Activated T-cell treated with anti-CD3 and anti-CD28 coated beads, Interleukin-2, amount 50 U/mL, for 24 hours (primary cell): ENCODE data around the gene PPM1L.

Experiments used
- DNase-seq: peaks from one replicate; pipeline ENCODE4 v3.0.0-alpha.2; 2020
- H3K27ac Mint-ChIP-seq: 2 replicates; pipeline ENCODE4 v1.8.0; 2020; ENCODE audit warnings: mild to moderate bottlenecking, mixed read lengths
- H3K27me3 Mint-ChIP-seq: 2 replicates; pipeline ENCODE4 v1.8.0; 2020; ENCODE audit warnings: mixed read lengths
- H3K36me3 Mint-ChIP-seq: 2 replicates; pipeline ENCODE4 v1.8.0; 2020; ENCODE audit warnings: low read depth, mixed read lengths
- H3K4me1 Mint-ChIP-seq: 2 replicates; pipeline ENCODE4 v1.8.0; 2020; ENCODE audit warnings: low read depth, mixed read lengths
- H3K4me3 Mint-ChIP-seq: 2 replicates; pipeline ENCODE4 v1.8.0; 2020; ENCODE audit warnings: mild to moderate bottlenecking, moderate library complexity, mixed read lengths
- H3K9me3 Mint-ChIP-seq: 2 replicates; pipeline ENCODE4 v1.8.0; 2020; ENCODE audit warnings: mixed read lengths

Gene PPM1L

DNA sequence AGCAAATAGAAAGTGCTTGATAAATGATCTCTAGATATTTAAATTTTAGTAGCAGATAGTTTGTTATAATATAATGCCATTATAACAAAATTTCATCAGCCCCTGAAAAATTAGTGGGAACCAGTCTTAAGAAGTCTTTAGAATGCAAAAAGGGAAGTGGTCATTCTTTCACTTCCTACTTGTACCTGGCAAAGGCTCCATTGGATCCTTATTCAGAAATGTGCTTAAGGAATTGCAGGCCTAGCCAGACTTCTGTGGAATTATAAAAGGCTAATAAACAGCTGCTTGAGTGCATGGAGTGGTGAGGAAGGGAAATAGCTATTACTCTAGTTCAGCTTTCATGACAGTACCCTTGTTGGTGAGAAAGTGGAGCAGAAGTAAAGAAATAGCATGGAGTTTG lies 24.2 kb downstream of the PPM1L start:
- H3K4me3 Mint-ChIP-seq = no peak overlapping the region
- H3K27me3 Mint-ChIP-seq = no peaks in the 10 kb centered on the region
- no peak overlapping the region for H3K27ac Mint-ChIP-seq
- H3K36me3 Mint-ChIP-seq = no peaks in the 10 kb centered on the region
- H3K4me1 Mint-ChIP-seq = no peaks in the 10 kb centered on the region
- DNase-seq = no peak
- H3K9me3 Mint-ChIP-seq = no peaks in the 10 kb centered on the region

DNA sequence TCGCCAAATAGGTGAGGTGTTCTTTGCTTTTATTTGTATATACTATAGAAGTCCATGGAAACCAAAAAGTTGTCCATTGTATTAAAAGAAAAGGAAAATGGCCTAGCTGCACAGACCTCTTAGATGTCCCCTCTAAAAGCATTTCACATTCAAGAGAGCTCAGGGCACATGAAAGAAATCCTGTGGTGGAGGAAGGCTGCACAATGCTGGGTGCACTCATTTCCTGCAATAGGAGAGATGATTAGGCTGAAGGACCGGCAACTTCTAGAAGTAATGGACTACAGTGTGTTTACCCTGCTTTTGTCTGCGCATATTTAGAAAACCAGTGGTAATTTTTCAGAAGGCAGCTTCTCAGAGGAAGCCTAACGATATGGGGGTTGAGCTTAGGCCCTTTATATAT lies 25.4 kb downstream of the PPM1L start:
- no peak for DNase-seq
- Mint-ChIP-seq H3K27ac (no peak overlapping the region), H3K4me1 (no peaks in the 10 kb centered on the region), H3K9me3 (no peaks in the 10 kb centered on the region), H3K27me3 (no peaks in the 10 kb centered on the region), H3K4me3 (no peak overlapping the region), H3K36me3 (no peaks in the 10 kb centered on the region)

DNA sequence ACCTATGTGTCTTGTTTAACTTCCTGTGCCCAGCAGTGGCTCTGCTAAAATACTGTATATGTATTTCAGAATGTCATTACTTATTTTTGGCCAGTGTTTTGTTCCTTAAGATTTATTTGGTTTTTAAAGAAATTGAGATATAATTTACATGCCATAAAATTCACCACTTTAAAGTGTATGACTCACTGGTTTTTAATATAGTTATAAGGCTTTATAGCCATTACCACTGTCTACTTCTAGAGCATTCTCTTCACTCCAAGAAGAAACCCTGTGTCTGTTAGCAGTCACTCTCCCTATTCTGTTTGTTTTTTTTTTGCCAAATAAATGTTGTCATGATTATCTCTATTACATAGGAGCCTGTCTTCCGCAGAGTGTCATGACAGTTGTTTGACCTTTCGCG lies 25.8 kb downstream of the PPM1L start:
- Mint-ChIP-seq H3K36me3 (no peaks in the 10 kb centered on the region), H3K27ac (no peak overlapping the region), H3K9me3 (peaks cover 2% of the 10 kb centered on the region), H3K4me1 (no peaks in the 10 kb centered on the region), H3K4me3 (no peak overlapping the region), H3K27me3 (no peaks in the 10 kb centered on the region)
- DNase-seq = no peak

- H3K36me3 Mint-ChIP-seq = no peaks in the 10 kb centered on the region
- H3K27me3 Mint-ChIP-seq = no peaks in the 10 kb centered on the region
- H3K4me1 Mint-ChIP-seq = no peaks in the 10 kb centered on the region
- H3K9me3 Mint-ChIP-seq = peaks cover 2% of the 10 kb centered on the region
- H3K4me3 Mint-ChIP-seq = no peak overlapping the region
- H3K27ac Mint-ChIP-seq = no peak overlapping the region
- no peak for DNase-seq
Measured at GRCh38 chr3:160784853-160785252, 28.8 kb downstream of the PPM1L start.

- no peak for DNase-seq
- H3K36me3 Mint-ChIP-seq = no peaks in the 10 kb centered on the region
- H3K4me1 Mint-ChIP-seq = peaks cover 5% of the 10 kb centered on the region
- peaks cover 2% of the 10 kb centered on the region for H3K9me3 Mint-ChIP-seq
- no peaks in the 10 kb centered on the region for H3K27me3 Mint-ChIP-seq
- no peak overlapping the region for H3K27ac Mint-ChIP-seq
- no peak overlapping the region for H3K4me3 Mint-ChIP-seq
Measured at GRCh38 chr3:160790726-160791125, 34.7 kb downstream of the PPM1L start.

- H3K36me3 Mint-ChIP-seq = no peaks in the 10 kb centered on the region
- H3K9me3 Mint-ChIP-seq = no peaks in the 10 kb centered on the region
- DNase-seq = no peak
- peaks cover 5% of the 10 kb centered on the region for H3K4me1 Mint-ChIP-seq
- no peaks in the 10 kb centered on the region for H3K27me3 Mint-ChIP-seq
- no peak overlapping the region for H3K4me3 Mint-ChIP-seq
- no peak overlapping the region for H3K27ac Mint-ChIP-seq
Measured at GRCh38 chr3:160792540-160792939, 36.5 kb downstream of the PPM1L start.

DNA sequence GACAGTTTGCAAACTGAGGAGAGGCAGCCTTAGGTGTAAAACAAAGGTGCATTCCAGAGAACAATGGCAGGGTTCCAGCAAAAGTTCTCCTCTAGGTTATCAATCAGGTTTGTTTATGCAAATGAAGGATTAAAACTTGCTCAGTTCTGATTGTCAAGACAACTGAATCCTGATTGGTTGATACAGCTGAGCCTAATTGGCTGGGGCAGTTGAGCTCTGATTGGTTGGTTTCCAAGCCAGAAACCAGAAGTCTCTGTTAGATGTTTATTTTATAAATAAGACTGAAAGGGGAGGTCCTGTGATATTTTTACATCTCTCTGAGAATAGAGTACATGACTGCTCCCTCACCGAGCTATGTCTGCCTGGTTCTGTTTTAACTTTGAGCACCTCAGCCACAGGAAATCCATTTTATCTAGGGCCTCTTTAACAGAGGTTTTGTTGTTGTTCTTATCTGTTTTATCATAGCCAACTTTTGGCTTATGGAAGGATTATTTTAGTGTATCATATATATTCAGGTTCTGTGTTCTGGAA lies 37.8 kb downstream of the PPM1L start:
- H3K27me3 Mint-ChIP-seq = no peaks in the 10 kb centered on the region
- no peak overlapping the region for H3K27ac Mint-ChIP-seq
- no peaks in the 10 kb centered on the region for H3K9me3 Mint-ChIP-seq
- peaks cover 5% of the 10 kb centered on the region for H3K4me1 Mint-ChIP-seq
- no peak overlapping the region for H3K4me3 Mint-ChIP-seq
- H3K36me3 Mint-ChIP-seq = no peaks in the 10 kb centered on the region
- no peak for DNase-seq

DNA sequence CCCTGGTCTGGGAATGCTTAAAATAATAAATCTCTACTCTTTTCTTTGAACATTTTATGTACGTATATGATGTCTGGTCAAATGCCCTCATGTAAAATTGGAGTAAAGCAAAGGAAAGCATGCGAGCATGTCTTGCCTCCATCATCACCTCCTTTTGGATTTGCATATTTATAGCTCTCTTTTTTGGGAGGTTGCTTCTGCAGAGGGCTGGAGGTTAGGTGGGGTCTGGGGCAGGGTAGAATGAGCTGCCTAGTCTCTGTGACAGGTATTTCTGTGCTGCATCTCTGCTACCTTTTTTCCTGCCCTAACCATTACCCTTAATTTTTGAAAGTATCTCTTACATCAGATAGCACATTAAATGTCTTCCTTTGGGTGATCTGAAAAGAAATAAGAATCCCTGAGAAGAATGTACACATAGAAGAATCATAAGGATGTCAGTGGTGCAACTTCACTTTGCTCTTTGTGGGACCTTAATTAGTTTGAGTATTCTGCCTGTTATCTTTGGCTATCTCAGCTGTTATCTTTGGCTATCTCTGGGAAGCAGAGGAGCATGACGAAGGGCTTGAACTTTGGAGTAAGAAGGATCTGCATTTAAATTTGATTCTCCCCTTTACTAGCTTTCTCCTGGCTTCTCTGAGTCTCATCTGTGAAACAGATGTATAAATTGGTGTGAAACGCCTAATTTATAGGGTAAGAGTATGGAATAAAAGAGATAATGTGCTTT lies 40.2 kb downstream of the PPM1L start:
- no peak for DNase-seq
- no peak overlapping the region for H3K4me3 Mint-ChIP-seq
- no peaks in the 10 kb centered on the region for H3K9me3 Mint-ChIP-seq
- no peaks in the 10 kb centered on the region for H3K36me3 Mint-ChIP-seq
- peaks cover 7% of the 10 kb centered on the region for H3K4me1 Mint-ChIP-seq
- no peak overlapping the region for H3K27ac Mint-ChIP-seq
- H3K27me3 Mint-ChIP-seq = peaks cover 3% of the 10 kb centered on the region

DNA sequence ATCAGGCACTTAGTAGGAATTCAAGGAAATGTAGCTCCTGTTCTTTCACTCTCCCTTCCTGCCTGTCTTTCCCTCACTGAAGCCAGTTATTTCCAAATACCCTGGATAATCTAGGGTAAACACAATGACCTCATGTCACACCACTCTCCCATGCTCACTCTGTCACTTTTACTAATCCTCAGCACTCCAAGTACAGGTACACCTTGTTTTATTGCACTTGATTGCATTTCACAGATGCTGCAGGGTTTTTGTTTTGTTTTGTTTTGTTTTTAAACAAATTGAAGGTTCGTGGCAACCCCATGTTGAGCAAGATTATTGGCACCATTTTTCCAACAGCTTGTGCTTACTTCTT lies 40.8 kb downstream of the PPM1L start:
- Mint-ChIP-seq H3K9me3 (no peaks in the 10 kb centered on the region), H3K36me3 (no peaks in the 10 kb centered on the region), H3K27ac (no peak overlapping the region), H3K27me3 (peaks cover 3% of the 10 kb centered on the region), H3K4me1 (peaks cover 12% of the 10 kb centered on the region), H3K4me3 (no peak overlapping the region)
- no peak for DNase-seq

GRCh38 chr3:160797356-160797755 lies 41.3 kb downstream of the PPM1L start:
- H3K9me3 Mint-ChIP-seq = no peaks in the 10 kb centered on the region
- DNase-seq = no peak
- H3K27me3 Mint-ChIP-seq = peaks cover 6% of the 10 kb centered on the region
- no peaks in the 10 kb centered on the region for H3K36me3 Mint-ChIP-seq
- H3K27ac Mint-ChIP-seq = no peak overlapping the region
- no peak overlapping the region for H3K4me3 Mint-ChIP-seq
- peaks cover 18% of the 10 kb centered on the region for H3K4me1 Mint-ChIP-seq

- no peaks in the 10 kb centered on the region for H3K9me3 Mint-ChIP-seq
- no peaks in the 10 kb centered on the region for H3K36me3 Mint-ChIP-seq
- DNase-seq = no peak
- peak overlapping the region; percentile 50 for H3K27ac Mint-ChIP-seq
- peaks cover 14% of the 10 kb centered on the region for H3K4me1 Mint-ChIP-seq
- no peak overlapping the region for H3K4me3 Mint-ChIP-seq
- peaks cover 10% of the 10 kb centered on the region for H3K27me3 Mint-ChIP-seq
Measured at GRCh38 chr3:160801386-160802118, 45.5 kb downstream of the PPM1L start.

DNA sequence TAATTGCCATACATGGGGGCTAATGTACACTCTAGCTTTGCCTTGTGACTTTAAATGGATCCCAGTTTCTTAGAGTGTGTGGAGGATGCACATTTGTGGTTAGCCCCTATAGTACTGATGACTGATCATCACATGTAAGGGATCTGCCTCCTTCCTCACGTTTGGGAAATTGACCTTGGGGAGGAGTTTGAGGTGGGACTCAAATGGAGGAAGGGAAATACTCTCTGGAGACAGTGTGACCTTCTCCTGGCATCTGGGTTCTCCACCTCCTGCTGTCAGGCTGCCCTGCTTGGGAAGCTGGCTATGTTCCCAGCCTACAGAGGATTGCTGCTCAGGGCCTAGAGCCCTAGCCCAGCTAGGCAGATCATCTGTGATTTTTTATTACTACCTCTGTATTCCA lies 48.7 kb downstream of the PPM1L start:
- no peak for DNase-seq
- H3K27ac Mint-ChIP-seq = no peak overlapping the region

DNA sequence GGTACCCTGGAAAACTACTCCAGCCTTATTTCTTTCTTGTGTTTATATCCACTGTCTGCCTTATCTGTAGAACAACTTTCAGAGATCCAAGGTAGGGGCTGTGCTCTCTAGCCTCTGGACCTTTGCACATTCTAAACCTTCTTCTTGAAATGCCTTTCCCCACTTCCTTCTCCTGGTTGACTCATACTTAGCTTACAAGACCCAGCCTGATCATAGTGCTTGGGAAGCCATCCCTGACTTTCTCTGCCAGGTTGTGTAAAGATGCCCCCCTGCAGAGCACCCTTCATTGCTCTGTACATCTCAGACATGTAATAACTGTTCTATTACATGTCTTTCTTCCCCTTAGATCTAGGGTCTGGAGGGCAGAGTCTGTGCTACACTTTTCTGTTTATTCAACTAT lies 50.1 kb downstream of the PPM1L start:
- Mint-ChIP-seq H3K9me3 (no peaks in the 10 kb centered on the region), H3K27me3 (peaks cover 7% of the 10 kb centered on the region), H3K36me3 (no peaks in the 10 kb centered on the region), H3K4me3 (no peak overlapping the region), H3K4me1 (peaks cover 13% of the 10 kb centered on the region), H3K27ac (no peak overlapping the region)
- DNase-seq = no peak

More for the DNA sequence above, 48.7 kb downstream of the PPM1L start:
- H3K36me3 Mint-ChIP-seq = no peaks in the 10 kb centered on the region
- H3K4me1 Mint-ChIP-seq = peaks cover 14% of the 10 kb centered on the region
- H3K9me3 Mint-ChIP-seq = no peaks in the 10 kb centered on the region
- no peak overlapping the region for H3K4me3 Mint-ChIP-seq
- peaks cover 7% of the 10 kb centered on the region for H3K27me3 Mint-ChIP-seq

DNA sequence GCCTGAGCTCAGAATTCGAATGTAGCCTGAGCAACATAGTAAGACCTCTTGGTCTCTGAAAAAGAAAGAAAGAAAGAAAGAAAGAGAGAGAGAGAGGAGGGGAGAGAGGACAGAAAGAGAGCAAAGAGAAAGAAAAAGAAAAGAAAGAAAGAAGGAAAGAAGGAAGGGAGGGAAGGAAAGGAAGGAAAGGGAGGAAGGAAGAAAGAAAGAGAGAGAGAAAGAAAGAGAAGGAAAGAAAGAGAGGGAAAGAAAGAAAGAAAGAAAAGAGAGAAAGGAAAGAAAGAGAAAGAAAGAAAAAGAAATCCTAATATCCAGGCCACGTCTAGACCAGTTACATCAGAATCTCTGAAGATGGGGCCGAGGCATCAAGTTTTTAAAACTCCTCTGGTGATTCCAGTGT lies 50.7 kb downstream of the PPM1L start:
- Mint-ChIP-seq H3K9me3 (no peaks in the 10 kb centered on the region), H3K27me3 (peaks cover 7% of the 10 kb centered on the region), H3K4me3 (no peak overlapping the region), H3K4me1 (peaks cover 8% of the 10 kb centered on the region), H3K27ac (no peak overlapping the region), H3K36me3 (no peaks in the 10 kb centered on the region)
- no peak for DNase-seq

- no peaks in the 10 kb centered on the region for H3K36me3 Mint-ChIP-seq
Measured at GRCh38 chr3:160808838-160809237, 52.8 kb downstream of the PPM1L start.

More at GRCh38 chr3:160808838-160809237, 52.8 kb downstream of the PPM1L start:
- no peaks in the 10 kb centered on the region for H3K27me3 Mint-ChIP-seq
- H3K27ac Mint-ChIP-seq = no peak overlapping the region
- DNase-seq = no peak
- H3K9me3 Mint-ChIP-seq = no peaks in the 10 kb centered on the region
- no peaks in the 10 kb centered on the region for H3K4me1 Mint-ChIP-seq
- H3K4me3 Mint-ChIP-seq = no peak overlapping the region
